Naive B cell (primary cell): ENCODE data around the gene ANKH. TPM values are rescaled to one million over a fixed set of nuclear protein-coding genes. Genes with fewer than 3 reads are reported as not detected.
"Not testable (repeated sequence)": the region's sequence is repeated elsewhere in the genome, so short reads cannot be mapped to it uniquely, and the experiment has no call there.

Experiments used
- ATAC-seq, 2 donors: fragments of 150-1000 bp; cut with Tn5 transposase; 2 replicates each; pipeline ENCODE4 v1.10.0; 2021; ENCODE audit warnings: low read depth in 2 of 2, mild to moderate bottlenecking in 2 of 2, moderate library complexity in 2 of 2
- DNase-seq: peaks from one replicate; pipeline ENCODE4 v3.0.0; 2022
- H3K27ac Mint-ChIP-seq, 6 donors: one replicate each; pipeline ENCODE4 v1.8.0; 2020 to 2022; ENCODE audit warnings: mild to moderate bottlenecking in 6 of 6, mixed read lengths in 6 of 6, moderate library complexity in 5 of 6, inconsistent platforms in 2 of 6
- H3K27me3 Mint-ChIP-seq, 3 donors: one replicate each; pipeline ENCODE4 v1.8.0; 2021 to 2022; ENCODE audit warnings: mixed read lengths in 3 of 3, mild to moderate bottlenecking in 1 of 3
- H3K36me3 Mint-ChIP-seq, 2 donors: one replicate each; pipeline ENCODE4 v1.8.0; 2020 to 2022; ENCODE audit warnings: mixed read lengths in 2 of 2, inconsistent platforms in 1 of 2, mild to moderate bottlenecking in 1 of 2
- H3K4me1 Mint-ChIP-seq, 3 donors: one replicate each; pipeline ENCODE4 v1.8.0; 2020 to 2022; ENCODE audit warnings: mixed read lengths in 3 of 3, inconsistent platforms in 1 of 3, mild to moderate bottlenecking in 1 of 3, moderate library complexity in 1 of 3
- H3K4me3 Mint-ChIP-seq, 8 donors: one replicate each; pipeline ENCODE4 v1.8.0; 2020 to 2022; ENCODE audit warnings: mild to moderate bottlenecking in 8 of 8, mixed read lengths in 8 of 8, moderate library complexity in 8 of 8, inconsistent platforms in 2 of 8
- H3K9me3 Mint-ChIP-seq, 7 donors: one replicate each; pipeline ENCODE4 v1.8.0; 2020 to 2022; ENCODE audit warnings: mixed read lengths in 7 of 7, mild to moderate bottlenecking in 5 of 7, inconsistent platforms in 2 of 7, moderate library complexity in 1 of 7
- polyA plus RNA-seq, 6 donors: library from polyadenylated mRNA; unstranded; fragments of 300-500 nt; fragmentation: Illumina TruSeq; gene quantifications; one replicate each; pipeline ENCODE4 v1.2.3, GENCODE V29; 2021; ENCODE audit warnings: low read depth in 6 of 6

The ANKH gene
- polyA plus RNA-seq, 6 donors from 2014 or later, result 7.4 to 14.7 (median 11.8) TPM

- Mint-ChIP-seq H3K4me3 (no peak overlapping the region), H3K9me3 (no peaks in the 10 kb centered on the region), H3K27me3 (no peaks in the 10 kb centered on the region), H3K36me3 (peaks cover 0 to 7% of the 10 kb centered on the region in 2 donors), H3K4me1 (no peaks in the 10 kb centered on the region), H3K27ac (no peak overlapping the region)
- DNase-seq (no peak), ATAC-seq (no peak)
Observed at GRCh38 chr5:14842117-14842516, 29.5 kb downstream of the ANKH start.

- H3K4me3 Mint-ChIP-seq, result no peak overlapping the region
- DNase-seq (no peak), ATAC-seq (no peak)
- no peaks in the 10 kb centered on the region for H3K9me3 Mint-ChIP-seq
- peak overlapping the region in 2 of 6 donors; percentile 37 to 43 for H3K27ac Mint-ChIP-seq
- peaks cover 3 to 9% (median 8%) of the 10 kb centered on the region in 3 donors for H3K4me1 Mint-ChIP-seq
- H3K27me3 Mint-ChIP-seq, result no peaks in the 10 kb centered on the region
- H3K36me3 Mint-ChIP-seq, result peaks cover 0 to 7% of the 10 kb centered on the region in 2 donors
Observed at GRCh38 chr5:14840624-14841023, 31.0 kb downstream of the ANKH start.

GRCh38 chr5:14838396-14839319, 32.9 kb downstream of the ANKH start:
- Mint-ChIP-seq H3K9me3 (no peaks in the 10 kb centered on the region), H3K4me3 (no peak overlapping the region), H3K36me3 (no peaks in the 10 kb centered on the region), H3K27ac (no peak overlapping the region), H3K4me1 (peaks cover 7 to 22% (median 13%) of the 10 kb centered on the region in 3 donors), H3K27me3 (no peaks in the 10 kb centered on the region)
- ATAC-seq, result no peak
- no peak for DNase-seq

- DNase-seq, H3K27me3 Mint-ChIP-seq, ATAC-seq, H3K4me3 Mint-ChIP-seq, H3K9me3 Mint-ChIP-seq, H3K36me3 Mint-ChIP-seq: not testable (repeated sequence)
- H3K27ac Mint-ChIP-seq, result peak overlapping the region in 1 of 6 donors; percentile 83
- H3K4me1 Mint-ChIP-seq, result peaks cover 7 to 22% (median 13%) of the 10 kb centered on the region in 3 donors
Observed at GRCh38 chr5:14837423-14838122, 34.0 kb downstream of the ANKH start.

GRCh38 chr5:14834584-14835550, 36.7 kb downstream of the ANKH start:
- no peak for ATAC-seq
- Mint-ChIP-seq H3K4me1 (peaks cover 7 to 22% (median 13%) of the 10 kb centered on the region in 3 donors), H3K27ac (peak overlapping the region in 1 of 6 donors; percentile 57), H3K36me3 (peaks cover 0 to 4% of the 10 kb centered on the region in 2 donors), H3K9me3 (no peaks in the 10 kb centered on the region), H3K27me3 (no peaks in the 10 kb centered on the region), H3K4me3 (peak overlapping the region in 2 of 8 donors; percentile 40 to 61)
- DNase-seq, result no peak

GRCh38 chr5:14834062-14834461, 37.5 kb downstream of the ANKH start:
- no peak for DNase-seq
- Mint-ChIP-seq H3K4me3 (no peak overlapping the region), H3K9me3 (no peaks in the 10 kb centered on the region), H3K4me1 (peaks cover 7 to 22% (median 13%) of the 10 kb centered on the region in 3 donors), H3K27ac (peak overlapping the region in 1 of 6 donors; percentile 56), H3K27me3 (no peaks in the 10 kb centered on the region), H3K36me3 (peaks cover 0 to 4% of the 10 kb centered on the region in 2 donors)
- no peak for ATAC-seq

- DNase-seq, result no peak
- H3K9me3 Mint-ChIP-seq, result no peaks in the 10 kb centered on the region
- peaks cover 7 to 17% (median 8%) of the 10 kb centered on the region in 3 donors for H3K4me1 Mint-ChIP-seq
- H3K36me3 Mint-ChIP-seq, result peaks cover 0 to 4% of the 10 kb centered on the region in 2 donors
- peak overlapping the region in 1 of 6 donors; percentile 75 for H3K27ac Mint-ChIP-seq
- no peak overlapping the region for H3K4me3 Mint-ChIP-seq
- H3K27me3 Mint-ChIP-seq, result no peaks in the 10 kb centered on the region
- ATAC-seq, result no peak
Observed at GRCh38 chr5:14831006-14831338, 40.6 kb downstream of the ANKH start.

GRCh38 chr5:14830210-14831005, 41.2 kb downstream of the ANKH start:
- ATAC-seq (no peak), DNase-seq (no peak)
- H3K36me3 Mint-ChIP-seq, result peaks cover 0 to 4% of the 10 kb centered on the region in 2 donors
- H3K27ac Mint-ChIP-seq, result peak overlapping the region in 3 of 6 donors; percentile 30 to 75 (median 61)
- no peak overlapping the region for H3K4me3 Mint-ChIP-seq
- peaks cover 2 to 11% (median 2%) of the 10 kb centered on the region in 3 donors for H3K4me1 Mint-ChIP-seq
- H3K9me3 Mint-ChIP-seq, result no peaks in the 10 kb centered on the region
- H3K27me3 Mint-ChIP-seq, result no peaks in the 10 kb centered on the region

- DNase-seq, result no peak
- no peak for ATAC-seq
- no peak overlapping the region for H3K4me3 Mint-ChIP-seq
- H3K36me3 Mint-ChIP-seq, result peaks cover 0 to 4% of the 10 kb centered on the region in 2 donors
- H3K9me3 Mint-ChIP-seq, result no peaks in the 10 kb centered on the region
- no peaks in the 10 kb centered on the region for H3K27me3 Mint-ChIP-seq
- H3K27ac Mint-ChIP-seq, result no peak overlapping the region
- peaks cover 0 to 4% (median 0%) of the 10 kb centered on the region in 3 donors for H3K4me1 Mint-ChIP-seq
Observed at GRCh38 chr5:14829396-14829795, 42.2 kb downstream of the ANKH start.

GRCh38 chr5:14826714-14827113, 44.9 kb downstream of the ANKH start:
- Mint-ChIP-seq H3K4me3 (no peak overlapping the region), H3K9me3 (no peaks in the 10 kb centered on the region)
- ATAC-seq, result no peak

GRCh38 chr5:14825977-14826376, 45.6 kb downstream of the ANKH start:
- no peak overlapping the region for H3K4me3 Mint-ChIP-seq
- no peaks in the 10 kb centered on the region for H3K27me3 Mint-ChIP-seq
- peak overlapping the region in 1 of 6 donors; percentile 12 for H3K27ac Mint-ChIP-seq
- no peaks in the 10 kb centered on the region for H3K9me3 Mint-ChIP-seq
- no peak for DNase-seq
- H3K4me1 Mint-ChIP-seq, result no peaks in the 10 kb centered on the region
- peaks cover 0 to 4% of the 10 kb centered on the region in 2 donors for H3K36me3 Mint-ChIP-seq
- ATAC-seq, result no peak

More at GRCh38 chr5:14826714-14827113, 44.9 kb downstream of the ANKH start:
- no peaks in the 10 kb centered on the region for H3K4me1 Mint-ChIP-seq
- peaks cover 0 to 4% of the 10 kb centered on the region in 2 donors for H3K36me3 Mint-ChIP-seq
- no peaks in the 10 kb centered on the region for H3K27me3 Mint-ChIP-seq
- no peak overlapping the region for H3K27ac Mint-ChIP-seq
- DNase-seq, result no peak

- no peak for DNase-seq
- H3K36me3 Mint-ChIP-seq, result peaks cover 0 to 6% of the 10 kb centered on the region in 2 donors
- ATAC-seq, result no peak
- peaks cover under 1 to 5% (median 3%) of the 10 kb centered on the region in 3 donors for H3K4me1 Mint-ChIP-seq
- no peaks in the 10 kb centered on the region for H3K27me3 Mint-ChIP-seq
- H3K27ac Mint-ChIP-seq, result no peak overlapping the region
- H3K9me3 Mint-ChIP-seq, result no peaks in the 10 kb centered on the region
- no peak overlapping the region for H3K4me3 Mint-ChIP-seq
Observed at GRCh38 chr5:14824499-14824898, 47.1 kb downstream of the ANKH start.
